ENCODE results near the gene MLH1. TPM values are rescaled to one million over a fixed set of nuclear protein-coding genes. Genes with fewer than 3 reads are reported as not detected.

The MLH1 gene
- total RNA-seq, 4 donors from 2014 or later, result 25.2 to 52.5 (median 36.4) TPM

GRCh38 chr3:37087870-37088269 is 94.6 kb downstream of the MLH1 start:
- Histone ChIP-seq H3K27me3 (no peaks in the 10 kb centered on the region), H3K4me1 (no peaks in the 10 kb centered on the region), H3K4me3 (no peak overlapping the region), H3K27ac (no peak overlapping the region), H3K36me3 (peaks cover 0 to 57% of the 10 kb centered on the region in 2 donors), H3K9me3 (no peaks in the 10 kb centered on the region)
- in situ Hi-C loops (cut with MboI; ENCODE audit: low sequenced_read_pairs in 4 of 4) (no loop called here), intact Hi-C loops (cut with DNase I; ENCODE audit: low total_unique reads) (no loop called here)
- TF ChIP-seq CTCF (IDR thresholded peaks at IDR 0.05 in 4 of 5, conservative IDR thresholded peaks at IDR 0.05 in 1 of 5) (no peak), POLR2A (IDR thresholded peaks at IDR 0.05) (no peak)
- DNase-seq, result no peak
- no peak for ATAC-seq

- in situ Hi-C loops (cut with MboI; ENCODE audit: low sequenced_read_pairs in 4 of 4), result no loop called here
- TF ChIP-seq CTCF (IDR thresholded peaks at IDR 0.05 in 4 of 5, conservative IDR thresholded peaks at IDR 0.05 in 1 of 5), result no peak
- no peak for TF ChIP-seq POLR2A (IDR thresholded peaks at IDR 0.05)
- Histone ChIP-seq H3K9me3 (no peaks in the 10 kb centered on the region), H3K36me3 (peaks cover 0 to 62% of the 10 kb centered on the region in 2 donors), H3K27me3 (no peaks in the 10 kb centered on the region), H3K27ac (no peak overlapping the region), H3K4me1 (no peaks in the 10 kb centered on the region), H3K4me3 (no peak overlapping the region)
- ATAC-seq (no peak), DNase-seq (no peak)
- intact Hi-C loops (cut with DNase I; ENCODE audit: low total_unique reads), result no loop called here
Measured at GRCh38 chr3:37092484-37092883, 99.2 kb downstream of the MLH1 start.

- intact Hi-C loops (cut with DNase I; ENCODE audit: low total_unique reads), result no loop called here
- peaks cover 0 to 62% of the 10 kb centered on the region in 2 donors for H3K36me3 ChIP-seq
Measured at GRCh38 chr3:37093481-37093880, 100.2 kb downstream of the MLH1 start.

GRCh38 chr3:37094636-37095035 is 101.3 kb downstream of the MLH1 start:
- DNase-seq (no peak), ATAC-seq (no peak)
- intact Hi-C loops (cut with DNase I; ENCODE audit: low total_unique reads) (no loop called here), in situ Hi-C loops (cut with MboI; ENCODE audit: low sequenced_read_pairs in 4 of 4) (no loop called here)
- Histone ChIP-seq H3K27ac (no peak overlapping the region), H3K36me3 (peaks cover 0 to 54% of the 10 kb centered on the region in 2 donors), H3K4me3 (no peak overlapping the region), H3K27me3 (no peaks in the 10 kb centered on the region), H3K9me3 (no peaks in the 10 kb centered on the region), H3K4me1 (no peaks in the 10 kb centered on the region)
- TF ChIP-seq POLR2A (IDR thresholded peaks at IDR 0.05) (no peak), CTCF (IDR thresholded peaks at IDR 0.05 in 4 of 5, conservative IDR thresholded peaks at IDR 0.05 in 1 of 5) (no peak)

More at GRCh38 chr3:37093481-37093880, 100.2 kb downstream of the MLH1 start:
- TF ChIP-seq CTCF (IDR thresholded peaks at IDR 0.05 in 4 of 5, conservative IDR thresholded peaks at IDR 0.05 in 1 of 5) (no peak), POLR2A (IDR thresholded peaks at IDR 0.05) (no peak)
- Histone ChIP-seq H3K27ac (no peak overlapping the region), H3K4me3 (no peak overlapping the region), H3K9me3 (no peaks in the 10 kb centered on the region), H3K27me3 (no peaks in the 10 kb centered on the region), H3K4me1 (no peaks in the 10 kb centered on the region)
- in situ Hi-C loops (cut with MboI; ENCODE audit: low sequenced_read_pairs in 4 of 4), result no loop called here
- ATAC-seq (no peak), DNase-seq (no peak)

- H3K9me3 ChIP-seq, result no peaks in the 10 kb centered on the region
- no peak overlapping the region for H3K4me3 ChIP-seq
- intact Hi-C loops (cut with DNase I; ENCODE audit: low total_unique reads), result no loop called here
- peak overlapping the region in 1 of 4 donors; percentile 2 for H3K27ac ChIP-seq
- H3K4me1 ChIP-seq, result no peaks in the 10 kb centered on the region
- no peak for DNase-seq
- in situ Hi-C loops (cut with MboI; ENCODE audit: low sequenced_read_pairs in 4 of 4), result no loop called here
- H3K36me3 ChIP-seq, result peaks cover 0 to 37% of the 10 kb centered on the region in 2 donors
- no peak for ATAC-seq
- TF ChIP-seq POLR2A (IDR thresholded peaks at IDR 0.05) (no peak), CTCF (IDR thresholded peaks at IDR 0.05 in 4 of 5, conservative IDR thresholded peaks at IDR 0.05 in 1 of 5) (no peak)
- no peaks in the 10 kb centered on the region for H3K27me3 ChIP-seq
Measured at GRCh38 chr3:37096288-37096687, 103.0 kb downstream of the MLH1 start.

All from gastrocnemius medialis (tissue), 4 donors.